NCI-H748 (cell line): ENCODE results near the gene SH2B3.

ENCODE experiments used
- DNase-seq: peaks from one replicate; lab custom pipeline; 2025; ENCODE audit not compliant: unreplicated experiment; lab: John Stamatoyannopoulos, UW

Gene SH2B3

DNA sequence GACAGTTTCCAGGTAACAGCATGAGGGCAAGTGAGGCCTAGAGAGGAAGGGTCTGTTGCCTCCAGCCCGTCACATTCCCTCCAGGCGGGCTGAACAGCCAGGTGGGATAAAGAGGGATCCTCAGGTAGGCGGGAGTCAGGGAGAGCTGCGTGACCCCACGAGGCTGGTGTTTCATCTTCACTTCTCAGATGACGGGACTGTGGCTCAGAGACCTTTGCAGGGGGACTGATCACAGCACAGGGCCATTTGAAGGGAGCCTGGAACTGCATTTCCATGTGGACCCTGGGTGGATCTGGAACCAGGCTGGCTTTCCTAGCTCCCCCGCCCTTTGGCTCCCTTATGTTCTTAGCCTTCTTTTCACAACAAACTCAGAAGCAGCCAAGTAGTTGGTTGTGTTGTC lies 37.4 kb downstream of the SH2B3 start:
- DNase-seq, result no peak

DNA sequence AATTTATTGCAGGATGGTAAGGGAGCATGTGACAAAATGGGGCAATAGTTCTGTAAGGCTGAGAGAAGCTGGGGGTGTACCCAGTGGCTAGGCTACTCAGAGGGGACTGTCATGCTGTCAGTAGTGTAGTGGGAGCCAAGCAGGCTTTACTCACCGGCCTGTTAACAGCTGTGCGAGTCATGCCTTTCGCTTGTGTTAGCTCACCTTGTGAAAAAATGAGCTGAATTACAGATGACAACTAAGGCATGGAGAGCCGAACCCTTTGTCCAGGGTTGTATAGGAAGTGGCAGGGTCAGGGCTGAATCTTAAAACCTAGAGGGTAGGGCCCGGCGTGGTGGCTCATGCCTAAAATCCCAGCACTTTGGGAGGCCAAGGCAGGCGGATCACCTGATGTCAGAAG lies 37.9 kb downstream of the SH2B3 start:
- no peak for DNase-seq

DNA sequence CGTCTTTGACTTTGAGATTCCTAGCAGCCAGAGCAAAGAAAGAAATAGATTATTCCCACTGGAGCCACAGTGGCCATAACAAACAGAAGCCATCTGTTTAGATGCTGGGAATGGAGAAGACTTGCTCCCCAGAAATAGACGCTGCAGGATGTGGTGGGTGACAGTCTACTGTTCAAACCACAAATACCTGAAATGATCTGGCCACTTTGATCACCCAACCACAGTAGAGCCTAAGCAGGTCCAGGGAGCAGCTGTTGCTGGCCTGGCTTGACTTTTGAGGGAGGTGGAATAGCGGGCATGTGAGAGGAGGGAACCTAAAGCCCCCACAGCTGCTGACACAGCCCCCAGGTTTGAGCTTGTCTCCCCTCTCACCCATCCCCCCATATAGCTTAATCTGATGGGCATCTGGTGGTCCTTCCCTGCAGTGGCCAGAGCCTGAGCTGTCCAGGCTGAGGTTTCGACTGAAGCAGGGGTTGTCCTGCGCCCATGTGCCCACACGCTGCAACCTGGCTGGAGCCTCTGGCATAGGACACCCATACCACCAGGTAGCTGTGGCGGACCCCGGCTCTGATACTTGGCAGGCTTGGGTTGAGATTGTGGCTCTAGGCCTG lies 38.7 kb downstream of the SH2B3 start:
- DNase-seq, result no peak

DNA sequence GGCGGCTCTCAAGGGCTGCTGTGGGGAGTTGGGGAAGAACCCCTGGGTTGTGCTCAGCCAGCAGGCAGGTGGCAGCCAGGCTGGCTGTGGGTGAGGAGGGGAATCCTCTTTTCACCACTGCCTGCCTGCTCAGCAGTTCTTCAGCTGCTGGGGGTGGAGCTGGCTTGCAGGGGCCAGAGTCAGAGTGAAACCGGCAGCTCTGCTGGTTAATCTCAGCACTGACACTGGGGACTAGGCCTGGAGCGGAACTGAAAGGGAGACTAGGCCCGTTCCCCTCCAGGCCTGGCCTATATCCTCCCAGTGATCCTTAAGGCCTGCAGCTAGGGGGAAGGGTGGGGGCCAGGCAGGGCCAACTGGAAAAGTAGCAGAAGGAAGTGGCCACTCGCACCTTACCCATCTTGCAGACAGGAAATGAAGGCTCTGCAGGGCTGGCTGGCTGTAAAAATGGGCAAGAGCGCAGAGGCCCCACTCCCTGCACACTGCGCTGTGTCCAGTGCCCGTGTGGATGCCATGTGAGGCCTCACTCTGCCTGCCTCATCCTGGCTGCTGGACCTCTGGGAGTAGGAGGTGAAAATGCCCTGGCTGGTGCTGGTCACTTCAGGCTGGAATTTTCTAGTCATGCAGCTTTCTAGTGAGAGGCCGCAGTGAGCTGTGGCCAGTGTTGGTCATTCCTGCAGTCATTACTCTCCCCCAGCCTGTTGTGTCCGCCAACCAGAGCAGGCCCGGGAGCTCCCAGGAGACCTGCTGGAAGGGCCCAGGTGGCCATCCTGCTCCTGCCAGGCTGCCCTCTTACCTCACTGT lies 39.4 kb downstream of the SH2B3 start:
- no peak for DNase-seq

DNA sequence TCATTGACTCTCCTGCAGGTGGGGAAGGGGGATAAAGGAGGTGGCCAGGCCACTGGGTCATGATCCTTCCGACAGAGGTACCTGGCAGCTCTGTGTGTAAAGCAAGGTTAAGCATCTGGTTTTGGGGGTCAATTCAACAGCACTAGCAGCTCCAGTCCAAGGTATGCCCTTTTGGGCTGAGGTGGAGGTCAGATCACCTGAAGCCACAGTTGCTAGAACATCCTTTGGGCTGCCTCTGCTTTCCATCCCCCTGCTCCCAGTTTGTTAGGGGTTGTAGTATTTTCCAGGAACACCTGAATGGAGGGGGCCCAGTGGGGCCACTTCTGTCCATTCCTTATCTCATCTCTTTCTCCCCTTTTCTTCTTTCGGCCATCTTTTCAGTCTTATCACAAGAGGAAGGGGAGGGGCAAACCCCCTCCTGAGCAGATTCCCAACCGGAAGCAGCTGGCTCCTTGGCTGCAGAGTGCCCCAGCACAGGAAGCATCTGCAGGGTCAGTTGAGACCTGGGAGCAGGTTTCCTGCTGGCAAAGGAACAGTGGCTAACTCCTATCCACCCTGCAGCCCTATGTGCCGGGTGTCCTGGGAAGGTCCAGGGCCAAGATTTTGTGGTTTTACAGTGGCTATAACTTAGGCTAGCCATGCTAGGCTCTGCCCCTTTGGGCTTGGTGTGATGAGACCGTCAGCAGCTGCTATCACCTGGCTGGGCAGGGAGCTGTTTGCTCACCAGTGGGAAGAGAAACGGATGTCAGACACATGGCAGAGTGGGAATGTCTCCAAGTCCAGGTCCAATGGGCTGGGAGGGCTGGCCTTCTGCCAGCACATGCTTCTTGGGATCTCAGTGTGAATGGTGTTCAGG lies 40.2 kb downstream of the SH2B3 start:
- DNase-seq, result no peak

DNA sequence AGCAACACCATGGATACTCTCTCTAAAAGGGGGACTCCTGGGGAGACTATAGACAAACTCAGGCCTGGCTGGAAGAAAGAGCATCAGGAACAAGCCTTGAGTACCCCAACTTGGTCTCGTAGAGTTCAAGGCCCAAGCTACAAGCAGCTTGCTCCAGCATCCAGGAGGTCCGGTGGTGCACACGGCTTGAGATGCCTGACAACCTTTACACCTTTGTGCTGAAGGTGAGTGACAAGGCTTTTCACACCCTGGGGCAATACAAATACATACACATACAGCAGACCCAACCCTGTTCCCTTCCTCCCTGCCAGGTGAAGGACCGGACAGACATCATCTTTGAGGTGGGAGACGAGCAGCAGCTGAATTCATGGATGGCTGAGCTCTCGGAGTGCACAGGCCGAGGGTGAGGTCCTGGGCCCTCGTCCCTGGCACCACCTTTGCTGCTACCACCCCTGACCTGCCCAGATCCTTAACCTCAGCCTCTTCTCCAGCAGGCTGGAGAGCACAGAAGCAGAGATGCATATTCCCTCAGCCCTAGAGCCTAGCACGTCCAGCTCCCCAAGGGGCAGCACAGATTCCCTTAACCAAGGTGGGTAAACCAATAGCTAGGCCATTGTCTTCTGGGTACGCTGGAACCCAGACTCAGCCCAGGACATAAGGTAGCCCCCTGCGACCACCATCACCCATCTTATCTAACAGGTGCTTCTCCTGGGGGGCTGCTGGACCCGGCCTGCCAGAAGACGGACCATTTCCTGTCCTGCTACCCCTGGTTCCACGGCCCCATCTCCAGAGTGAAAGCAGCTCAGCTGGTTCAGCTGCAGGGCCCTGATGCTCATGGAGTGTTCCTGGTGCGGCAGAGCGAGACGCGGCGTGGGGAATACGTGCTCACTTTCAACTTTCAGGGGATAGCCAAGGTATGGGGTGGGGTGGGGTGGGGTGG lies 41.2 kb downstream of the SH2B3 start:
- no peak for DNase-seq

DNA sequence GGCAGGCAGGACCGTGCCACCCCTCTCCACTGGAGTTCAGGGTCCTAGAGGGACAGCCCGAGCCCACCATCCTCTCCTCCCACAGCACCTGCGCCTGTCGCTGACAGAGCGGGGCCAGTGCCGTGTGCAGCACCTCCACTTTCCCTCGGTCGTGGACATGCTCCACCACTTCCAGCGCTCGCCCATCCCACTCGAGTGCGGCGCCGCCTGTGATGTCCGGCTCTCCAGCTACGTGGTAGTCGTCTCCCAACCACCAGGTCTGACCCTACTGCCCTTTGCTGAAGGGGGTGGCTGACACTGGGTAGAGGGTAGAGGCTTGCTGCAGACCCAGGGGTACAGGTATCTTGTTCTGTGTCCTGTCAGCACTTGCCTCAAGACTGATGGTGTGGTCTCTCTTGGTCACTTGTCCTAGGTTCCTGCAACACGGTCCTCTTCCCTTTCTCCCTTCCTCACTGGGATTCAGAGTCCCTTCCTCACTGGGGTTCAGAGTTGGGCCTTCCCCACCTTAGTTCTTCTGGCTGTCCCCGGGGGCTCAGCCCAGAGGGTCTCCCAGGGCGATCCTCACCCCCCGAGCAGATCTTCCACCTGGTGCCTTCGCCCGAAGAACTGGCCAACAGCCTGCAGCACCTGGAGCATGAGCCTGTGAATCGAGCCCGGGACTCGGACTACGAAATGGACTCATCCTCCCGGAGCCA lies 42.0 kb downstream of the SH2B3 start:
- DNase-seq, result no peak

DNA sequence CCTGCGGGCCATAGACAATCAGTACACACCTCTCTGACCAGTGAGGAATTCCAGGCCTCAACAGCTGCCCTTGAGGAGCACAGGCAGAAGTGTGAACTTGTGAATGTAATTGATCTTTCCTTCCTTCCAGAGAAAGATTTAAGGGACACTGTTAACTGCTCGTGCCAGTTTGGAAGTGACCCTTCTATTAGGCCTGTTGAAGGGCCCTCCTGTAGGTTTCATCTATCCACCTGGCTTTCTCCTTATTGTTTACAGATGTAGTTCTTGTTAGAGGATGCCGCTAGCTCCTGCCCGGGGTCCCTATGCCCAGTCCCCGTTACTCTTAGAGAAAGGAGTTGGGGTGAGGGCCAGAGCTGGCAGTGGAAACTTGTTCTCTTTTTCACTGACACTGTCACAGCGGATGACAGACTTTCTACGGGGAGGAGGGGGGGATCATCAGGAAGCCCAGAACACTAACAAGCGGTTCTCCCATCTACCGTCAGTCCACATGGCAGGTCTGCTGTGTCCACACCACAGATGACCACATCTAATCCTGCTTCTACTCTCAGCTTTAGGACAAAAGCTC lies 42.6 kb downstream of the SH2B3 start:
- no peak for DNase-seq

DNA sequence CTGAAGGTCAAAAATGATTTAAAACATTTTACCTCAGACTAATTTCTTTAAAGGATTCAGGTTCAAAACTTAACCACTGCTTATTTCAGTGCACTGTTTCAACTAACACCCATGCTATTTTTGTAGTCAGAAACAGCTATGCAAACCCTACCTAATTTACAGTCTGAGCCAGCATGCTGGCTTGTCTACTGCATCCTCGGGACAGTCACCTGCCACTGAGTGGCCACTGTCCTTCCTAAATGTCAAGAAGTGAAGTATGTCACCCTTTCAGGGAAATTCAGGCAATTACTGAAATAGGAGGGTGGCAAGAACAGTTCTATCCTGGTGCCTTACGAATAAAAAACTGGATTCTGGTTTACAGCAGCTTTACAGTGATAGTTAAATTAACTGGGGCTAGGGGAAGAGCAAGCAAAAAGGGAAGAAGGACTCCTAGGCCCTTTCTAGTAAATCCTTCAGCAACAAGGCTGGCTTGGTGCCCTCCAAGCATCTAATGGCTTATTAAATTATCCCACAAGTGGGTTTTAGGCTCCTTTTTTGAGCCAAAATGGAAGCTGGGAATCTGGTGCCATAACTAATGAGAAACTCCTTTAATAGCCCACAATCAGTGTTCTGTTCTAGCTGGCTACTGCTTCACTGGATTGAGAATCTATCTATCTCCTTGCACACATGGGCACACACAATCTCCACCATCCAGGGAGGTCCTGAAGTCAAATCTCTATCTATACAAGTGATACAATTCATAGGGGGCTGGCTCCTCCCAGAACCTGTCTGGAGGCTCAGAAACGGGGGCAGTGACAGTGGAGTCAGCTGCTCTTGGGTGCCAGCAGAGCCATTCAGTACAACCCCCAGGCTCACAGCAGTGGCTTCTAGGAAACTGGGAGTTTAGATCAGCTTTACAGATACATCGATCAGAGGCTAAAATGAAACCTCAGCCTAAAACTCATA lies 43.4 kb downstream of the SH2B3 start:
- no peak for DNase-seq

DNA sequence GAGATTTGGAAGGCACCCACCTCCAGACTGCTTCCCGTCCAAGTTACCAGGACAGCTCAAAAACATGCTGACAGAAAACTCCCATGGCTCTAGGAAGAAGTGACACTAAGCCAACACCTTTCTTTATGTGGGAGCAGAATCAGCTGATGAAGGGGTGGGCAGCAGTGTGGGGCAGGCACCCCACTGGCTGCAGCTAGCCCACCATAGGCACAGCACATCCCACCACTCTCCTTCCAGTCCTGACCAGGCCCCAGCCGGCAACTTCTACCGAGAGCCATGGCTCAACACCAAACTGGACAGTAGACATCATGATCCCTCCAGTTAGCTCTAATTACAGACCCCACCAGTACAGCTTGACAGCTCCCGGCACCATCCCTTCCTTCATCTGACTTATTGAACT lies 45.0 kb downstream of the SH2B3 start:
- no peak for DNase-seq

DNA sequence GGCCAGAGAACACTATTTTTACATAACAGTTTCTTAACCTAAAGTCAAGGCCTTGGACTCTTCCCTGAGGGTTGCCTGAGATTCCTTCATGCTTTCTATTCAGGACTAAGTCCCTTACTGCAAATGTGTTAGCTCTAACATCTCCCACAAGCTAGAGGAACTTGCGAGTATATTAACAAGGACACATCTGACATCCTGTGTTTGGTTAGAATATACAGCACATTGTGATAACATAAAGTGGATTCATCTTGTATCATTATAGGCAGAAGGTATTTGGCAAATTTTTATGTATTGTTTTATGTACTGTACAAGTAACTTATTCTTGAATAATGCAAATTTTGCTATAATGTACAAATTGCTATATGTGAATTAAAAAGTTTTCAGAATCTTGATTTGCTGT lies 45.5 kb downstream of the SH2B3 start:
- no peak for DNase-seq

DNA sequence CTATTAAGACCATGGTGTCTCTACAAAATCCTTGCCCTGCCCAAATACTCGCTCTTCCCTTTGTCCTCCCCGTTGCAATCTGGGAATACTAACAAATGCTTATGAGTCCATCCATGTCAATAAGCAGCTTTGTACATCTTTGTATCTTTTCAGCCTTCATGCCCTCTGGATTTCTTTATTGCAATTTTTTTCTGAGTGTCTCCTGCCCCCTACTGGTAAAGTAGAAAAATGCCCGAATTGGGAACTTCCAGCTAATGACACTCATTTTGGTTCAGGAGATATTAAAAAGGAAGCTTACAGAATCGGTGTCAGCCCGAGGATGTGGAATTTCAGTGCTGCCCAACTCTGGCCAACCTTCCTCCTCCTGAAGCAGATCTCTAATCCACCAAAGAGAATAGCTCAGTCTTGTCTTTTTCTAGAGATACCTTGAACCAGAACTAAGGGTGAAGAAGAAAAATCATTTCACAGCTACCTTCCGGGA lies 46.0 kb downstream of the SH2B3 start:
- peak; percentile 46 for DNase-seq

DNA sequence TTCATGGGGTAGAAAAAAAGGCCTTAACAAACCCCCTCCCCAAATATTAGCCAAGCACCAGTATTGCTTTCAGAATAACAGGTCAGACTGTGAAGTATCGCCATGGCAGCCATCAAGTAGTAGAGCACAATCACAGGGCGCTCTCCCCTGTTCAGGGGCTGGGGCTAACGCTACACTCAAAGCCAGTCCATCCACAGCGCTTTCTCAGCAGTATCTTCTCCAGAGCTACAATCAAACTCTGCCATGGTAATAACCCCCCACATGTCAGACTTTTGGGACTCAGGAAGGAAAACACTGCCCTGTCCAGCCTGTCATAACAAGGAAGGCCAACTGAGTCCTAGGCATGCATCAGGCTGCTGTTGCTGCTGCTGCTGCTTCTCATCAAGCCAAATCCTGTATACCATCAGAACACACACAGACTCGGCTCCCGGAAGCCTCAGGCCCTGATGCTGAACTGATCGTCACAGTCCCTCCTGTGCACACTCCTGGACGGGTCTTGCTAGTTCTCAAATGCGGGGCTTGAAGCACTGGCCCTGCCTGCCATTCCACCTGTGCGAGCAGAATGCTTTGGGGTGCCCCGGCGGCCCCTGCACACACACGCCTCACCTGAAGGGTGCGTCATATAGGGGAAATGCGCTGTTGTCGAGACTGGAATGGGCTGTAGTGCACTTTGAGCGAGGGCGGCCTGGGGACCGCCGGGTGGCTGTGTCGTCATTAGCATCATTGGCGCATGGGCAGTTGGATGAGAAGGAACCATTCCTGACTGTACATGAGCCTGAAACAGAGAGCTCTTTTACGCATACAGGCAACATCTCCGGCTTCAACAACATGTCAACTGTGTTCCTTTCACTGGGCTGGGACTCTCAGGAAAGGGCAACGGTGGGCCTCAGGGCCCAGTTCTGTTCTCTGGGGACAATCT lies 47.6 kb downstream of the SH2B3 start:
- no peak for DNase-seq

DNA sequence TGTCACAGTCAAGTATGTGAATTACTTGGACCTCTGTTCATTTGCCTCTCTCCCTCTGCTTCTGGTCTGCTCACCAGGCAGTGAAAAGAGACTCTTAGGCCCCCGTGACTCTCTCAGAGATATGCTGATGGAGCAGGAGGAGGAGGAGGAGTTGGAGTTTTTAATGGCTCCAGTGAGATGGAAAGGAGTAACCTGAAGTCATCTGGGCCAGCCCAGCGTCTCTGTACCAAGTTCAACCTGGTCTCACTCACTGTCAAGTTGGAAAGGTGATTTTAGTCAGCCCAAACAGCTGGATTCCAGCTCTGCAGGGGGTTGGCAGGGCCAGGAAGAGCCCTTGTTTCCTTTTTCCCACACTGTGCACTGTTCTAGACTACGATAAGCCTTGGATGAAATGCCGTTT lies 48.6 kb downstream of the SH2B3 start:
- no peak for DNase-seq

DNA sequence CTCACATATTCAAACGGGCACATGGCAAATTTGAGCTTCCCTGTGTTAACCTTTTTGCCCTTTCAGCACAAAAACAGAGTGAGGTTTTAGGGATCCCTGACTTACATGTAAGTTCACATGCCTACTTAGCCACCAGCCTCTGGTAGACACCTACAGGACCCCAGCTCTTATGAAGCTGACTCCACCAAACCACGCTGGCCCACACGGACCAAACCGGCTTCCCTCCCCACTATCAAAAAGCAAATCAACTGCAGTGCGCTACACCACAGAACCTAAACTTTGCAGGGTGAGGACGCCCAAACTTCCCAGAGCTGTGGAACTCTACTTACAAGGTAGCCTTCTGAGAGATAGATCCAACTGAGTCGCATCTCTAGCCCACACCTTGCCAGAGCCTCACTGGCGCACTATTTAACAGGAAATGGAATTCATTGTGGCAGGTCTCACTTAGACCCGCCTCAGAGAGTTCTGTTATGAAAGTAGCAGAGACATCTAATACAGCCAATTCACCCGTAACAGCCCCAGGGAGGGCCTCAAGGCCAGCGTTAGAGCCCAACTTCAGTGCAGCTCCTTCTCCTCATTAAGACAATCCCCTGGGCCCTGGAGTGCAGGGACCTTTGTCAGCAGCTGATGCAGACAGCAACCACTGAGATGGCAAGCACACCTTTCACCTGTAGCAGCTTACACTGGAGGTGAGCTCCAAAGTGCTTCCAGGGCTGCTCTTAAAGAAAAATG lies 49.2 kb downstream of the SH2B3 start:
- no peak for DNase-seq

DNA sequence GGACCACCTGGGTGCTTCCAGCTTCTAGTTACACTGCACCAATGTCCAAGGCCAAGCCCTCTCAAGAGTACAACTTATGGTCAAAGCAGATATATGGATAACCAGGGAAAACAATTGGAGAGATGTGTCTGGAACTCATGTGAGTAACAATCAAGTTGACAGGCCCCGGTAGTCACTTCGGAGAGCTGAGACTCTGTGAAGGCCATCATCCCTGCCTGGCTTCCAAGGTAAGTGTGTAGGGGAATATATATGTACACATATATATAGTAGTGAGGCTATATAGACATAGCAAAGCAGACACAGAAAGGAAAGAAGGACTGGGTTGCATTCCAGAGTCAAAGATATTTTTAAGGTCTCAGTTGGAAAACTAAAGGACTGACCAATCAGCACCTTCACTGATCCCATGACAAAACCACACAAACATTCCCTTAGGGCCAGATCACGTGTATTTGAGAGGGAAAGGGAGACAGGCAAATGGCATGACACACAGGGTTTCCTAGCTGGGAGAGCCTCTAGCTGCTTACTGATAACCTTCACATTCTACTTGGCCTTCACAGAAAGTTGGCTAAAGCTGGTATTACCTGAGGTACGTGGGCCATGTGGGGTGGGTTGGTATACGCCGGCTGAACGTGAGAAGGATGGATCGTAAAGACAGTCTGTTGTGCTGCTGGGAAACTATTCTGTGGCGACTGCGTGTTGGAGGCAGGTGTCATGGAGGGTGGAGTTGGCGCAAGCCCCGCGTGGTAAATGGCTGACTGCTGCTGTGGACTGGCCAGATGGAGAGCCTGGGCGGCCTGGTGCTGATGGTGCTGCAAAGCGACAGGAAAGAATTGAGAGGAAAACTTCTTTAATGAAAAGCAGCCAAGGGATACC lies 50.0 kb downstream of the SH2B3 start:
- no peak for DNase-seq
